T-cell (primary cell): ENCODE data around the gene MRPS12. TPM values are rescaled to one million over a fixed set of nuclear protein-coding genes. Genes with fewer than 3 reads are reported as not detected.

Experiments used
- ATAC-seq, 4 experiments: fragments of 200-7000 bp in 3 of 4; fragments of 150-1000 bp in 1 of 4; cut with Tn5 transposase; replicated peaks in 1 of 4; 1 replicate in 3 of 4; 2 replicates in 1 of 4; pipeline ENCODE4 v1.10.0; 2021; ENCODE audit warnings: moderate library complexity in 3 of 4, mild to moderate bottlenecking in 2 of 4, moderate number of reproducible peaks in 1 of 4
- CTCF ChIA-PET, 2 donors: fragments of 300-600 bp; sonication (Branson Sonifier 250); formaldehyde crosslinking; loops; one replicate each; lab custom pipeline; 2022; ENCODE audit warnings: antibody characterized with exemption in 2 of 2; lab: Charles Lee
- POLR2A ChIA-PET, 2 donors: fragments of 300-600 bp; sonication (Branson Sonifier 250); formaldehyde crosslinking; loops; one replicate each; lab custom pipeline; 2022; ENCODE audit warnings: antibody characterized with exemption in 2 of 2; lab: Charles Lee
- DNase-seq, 35 experiments: peaks; one replicate each; pipeline versions ENCODE4 v3.0.0 to v3.0.0-alpha.2; 2013 to 2023
- H3K27ac ChIP-seq: one replicate; pipeline ENCODE4 v1.5.1; 2013; ENCODE audit warnings: low read length
- H3K27me3 ChIP-seq, 2 experiments: replicated peaks in 1 of 2; 1 replicate in 1 of 2; 2 replicates in 1 of 2; pipeline versions ENCODE4 v1.6.1 to v1.7.0; 2013; ENCODE audit warnings: low read length in 1 of 2, mixed read lengths in 1 of 2; ENCODE audit not compliant: control insufficient read depth in 2 of 2, insufficient read depth in 2 of 2; ENCODE audit errors: extremely low read depth in 1 of 2
- H3K36me3 ChIP-seq, 2 donors: 1 replicate in 1 of 2; 2 replicates in 1 of 2; pipeline versions ENCODE4 v1.6.1 to v1.7.0; 2013; ENCODE audit warnings: low read length in 1 of 2; ENCODE audit not compliant: control insufficient read depth in 2 of 2, insufficient read depth in 1 of 2; ENCODE audit errors: extremely low read depth in 1 of 2
- H3K4me1 ChIP-seq, 2 experiments: 1 replicate in 1 of 2; 2 replicates in 1 of 2; pipeline versions ENCODE4 v1.6.1 to v1.7.0; 2013; ENCODE audit warnings: low read length in 2 of 2, mixed read lengths in 1 of 2; ENCODE audit not compliant: insufficient read depth in 2 of 2, control insufficient read depth in 1 of 2; ENCODE audit errors: extremely low read depth in 1 of 2
- H3K4me3 ChIP-seq, 2 donors: 1 replicate in 1 of 2; 2 replicates in 1 of 2; pipeline versions ENCODE4 v1.5.1 to v1.7.0; 2013; ENCODE audit warnings: mild to moderate bottlenecking in 2 of 2, low read length in 1 of 2, moderate library complexity in 1 of 2; ENCODE audit not compliant: control insufficient read depth in 1 of 2; ENCODE audit errors: extremely low read depth in 1 of 2
- H3K9me3 ChIP-seq: 2 replicates; pipeline ENCODE4 v1.7.0; 2013
- H3K27ac Mint-ChIP-seq, 2 donors: one replicate each; pipeline ENCODE4 v1.8.0; 2020 to 2021; ENCODE audit warnings: mild to moderate bottlenecking in 2 of 2, mixed read lengths in 2 of 2
- H3K27me3 Mint-ChIP-seq, 2 donors: one replicate each; pipeline ENCODE4 v1.8.0; 2021 to 2022; ENCODE audit warnings: mixed read lengths in 2 of 2
- H3K36me3 Mint-ChIP-seq: one replicate; pipeline ENCODE4 v1.8.0; 2021; ENCODE audit warnings: mixed read lengths
- H3K4me1 Mint-ChIP-seq, 3 donors: one replicate each; pipeline ENCODE4 v1.8.0; 2020 to 2022; ENCODE audit warnings: mixed read lengths in 3 of 3, mild to moderate bottlenecking in 1 of 3
- H3K4me3 Mint-ChIP-seq, 3 donors: one replicate each; pipeline ENCODE4 v1.8.0; 2020 to 2022; ENCODE audit warnings: mild to moderate bottlenecking in 3 of 3, mixed read lengths in 3 of 3, moderate library complexity in 3 of 3
- H3K9me3 Mint-ChIP-seq, 3 donors: one replicate each; pipeline ENCODE4 v1.8.0; 2020 to 2022; ENCODE audit warnings: mixed read lengths in 3 of 3
- WGBS: methylation state at CpG from one replicate; pipeline ENCODE4 v1.1.5; 2013; ENCODE audit warnings: missing lambda C conversion rate; ENCODE audit not compliant: insufficient coverage; 5-methylcytosine and 5-hydroxymethylcytosine counted together
- total RNA-seq, 35 experiments: library from RNA in 6 of 35; stranded (reverse) in 6 of 35; fragments of 120-200 nt in 1 of 35; gene quantifications; one replicate each; pipeline versions ENCODE4 v1.2.1 to v1.2.4 and lab custom pipeline; 2013 to 2026

Gene MRPS12
- total RNA-seq, 5 donors from 2014 or later (not counting 1 experiment from before 2014, with no cell fraction given): 17.3 to 35.1 (median 32.8) TPM

GRCh38 chr19:38929929-38930775 is 592 bp upstream of the MRPS12 start, which contains the start of gene SARS2:
Gene SARS2, minus strand, starts transcription at chr19:38930763. Its CDS starts 27 bp downstream, at chr19:38930736.
- peaks cover 0 to 5% (median 0%) of the 10 kb centered on the region in 3 donors for H3K9me3 Mint-ChIP-seq
- CTCF ChIA-PET: interaction anchor here (0.5 to 2.2 kb wide), 23 partner anchors 10 to 556 kb away, joined by 3 to 33 read pairs (median 5); partner anchors contain the start of genes ACTN4 (in 1 of the 2), ECH1 (in 1 of the 2), EIF3K (in 1 of the 2) and FAM98C (in 1 of the 2)

GRCh38 chr19:38931521-38931793 is 713 bp downstream of the MRPS12 start:
- DNase-seq (no peak), ATAC-seq (no peak)
- Mint-ChIP-seq H3K4me1 (peaks cover 34 to 50% (median 39%) of the 10 kb centered on the region in 3 donors), H3K27me3 (no peaks in the 10 kb centered on the region), H3K36me3 (peaks cover 26% of the 10 kb centered on the region), H3K9me3 (peaks cover 0 to 5% (median 4%) of the 10 kb centered on the region in 3 donors), H3K4me3 (peak overlapping the region; percentile 97 to 99 (median 97)), H3K27ac (peak overlapping the region; percentile 96 to 99)
- 0% methylated on average over 2 of the region's 8 CpGs for WGBS
- Histone ChIP-seq H3K4me1 (peaks cover 10 to 62% of the 10 kb centered on the region in 2 experiments), H3K27me3 (no peaks in the 10 kb centered on the region), H3K4me3 (peak overlapping the region; percentile 86 to 89), H3K36me3 (peaks cover 15 to 20% of the 10 kb centered on the region in 2 donors), H3K27ac (peak overlapping the region; percentile 86), H3K9me3 (no peaks in the 10 kb centered on the region)
- CTCF ChIA-PET: interaction anchor here in 1 of 2 donors (0.8 to 1.8 kb wide), 2 partner anchors 44 to 416 kb away, joined by 3 to 5 read pairs; no protein-coding TSS in a partner anchor
- POLR2A ChIA-PET: no interaction called here

More at GRCh38 chr19:38929929-38930775, 592 bp upstream of the MRPS12 start, which contains the start of gene SARS2:
- H3K27ac ChIP-seq: peak within 1 kb of the TSS; percentile 86
- H3K27ac Mint-ChIP-seq: peak within 1 kb of the TSS; percentile 96 to 99
- peaks cover 21% of the 10 kb centered on the region for H3K36me3 Mint-ChIP-seq
- peaks cover 10 to 74% of the 10 kb centered on the region in 2 experiments for H3K4me1 ChIP-seq
- no peaks in the 10 kb centered on the region for H3K27me3 ChIP-seq
- DNase-seq (peak in 32 of 35 experiments; percentile 84 to 98 (median 90)), ATAC-seq (peak; percentile 63 to 77 (median 70))
- H3K4me3 ChIP-seq: peak within 1 kb of the TSS; percentile 86 to 89
- WGBS: under 1% methylated on average over 45 of the region's 49 CpGs
- POLR2A ChIA-PET: interaction anchor here (0.5 to 2.3 kb wide), 5 partner anchors 24 to 542 kb away, joined by 4 to 23 read pairs (median 8); partner anchors contain the start of genes GGN (in 1 of the 2), NFKBIB (in 1 of the 2) and SIRT2 (in 1 of the 2)
- H3K27me3 Mint-ChIP-seq: no peaks in the 10 kb centered on the region
- peak within 1 kb of the TSS; percentile 97 to 99 (median 97) for H3K4me3 Mint-ChIP-seq
- peaks cover 15 to 20% of the 10 kb centered on the region in 2 donors for H3K36me3 ChIP-seq
- H3K4me1 Mint-ChIP-seq: peaks cover 34 to 53% (median 39%) of the 10 kb centered on the region in 3 donors
- no peaks in the 10 kb centered on the region for H3K9me3 ChIP-seq

GRCh38 chr19:38932425-38933179 is 1.9 kb downstream of the MRPS12 start:
- WGBS: 97% methylated on average over 27 of the region's 29 CpGs
- ChIA-PET POLR2A (interaction anchor here in 1 of 2 donors (0.6 kb wide), 1 partner anchor 262 kb away, joined by 4 read pairs; no protein-coding TSS in a partner anchor), CTCF (no interaction called here)
- ATAC-seq: no peak
- H3K27me3 ChIP-seq: no peaks in the 10 kb centered on the region
- Mint-ChIP-seq H3K4me3 (peak overlapping the region; percentile 41 to 59 (median 42)), H3K4me1 (peaks cover 34 to 49% (median 39%) of the 10 kb centered on the region in 3 donors), H3K27ac (peak overlapping the region in 1 of 2 donors; percentile 4), H3K27me3 (no peaks in the 10 kb centered on the region), H3K36me3 (peaks cover 24% of the 10 kb centered on the region), H3K9me3 (peaks cover 0 to 5% (median 4%) of the 10 kb centered on the region in 3 donors)
- peaks cover 15 to 20% of the 10 kb centered on the region in 2 donors for H3K36me3 ChIP-seq
- DNase-seq: peak in 16 of 35 experiments; percentile 6 to 67 (median 24)
- no peak overlapping the region for H3K4me3 ChIP-seq
- H3K4me1 ChIP-seq: peaks cover 10 to 50% of the 10 kb centered on the region in 2 experiments
- H3K27ac ChIP-seq: no peak overlapping the region
- no peaks in the 10 kb centered on the region for H3K9me3 ChIP-seq

GRCh38 chr19:38933544-38933943 is 2.8 kb downstream of the MRPS12 start:
- Mint-ChIP-seq H3K36me3 (peaks cover 20% of the 10 kb centered on the region), H3K4me1 (peaks cover 30 to 39% (median 36%) of the 10 kb centered on the region in 3 donors), H3K27me3 (no peaks in the 10 kb centered on the region), H3K4me3 (no peak overlapping the region), H3K27ac (no peak overlapping the region), H3K9me3 (peaks cover 0 to 5% (median 4%) of the 10 kb centered on the region in 3 donors)
- Histone ChIP-seq H3K27me3 (no peaks in the 10 kb centered on the region), H3K4me3 (no peak overlapping the region), H3K4me1 (peaks cover 10 to 42% of the 10 kb centered on the region in 2 experiments), H3K36me3 (peaks cover 15 to 20% of the 10 kb centered on the region in 2 donors), H3K27ac (no peak overlapping the region), H3K9me3 (no peaks in the 10 kb centered on the region)
- 77% methylated on average over 3 of the region's 4 CpGs for WGBS
- no peak for DNase-seq
- ChIA-PET CTCF (interaction anchor here (0.5 to 1.1 kb wide), 3 partner anchors 389 to 936 kb away, joined by 3 to 5 read pairs (median 4); partner anchors contain the start of gene FAM98C (in 1 of the 2)), POLR2A (no interaction called here)
- no peak for ATAC-seq

- H3K4me1 ChIP-seq: no peaks in the 10 kb centered on the region
- H3K36me3 ChIP-seq: no peaks in the 10 kb centered on the region
- no peak overlapping the region for H3K4me3 ChIP-seq
- DNase-seq: no peak
- Mint-ChIP-seq H3K36me3 (peaks cover 10% of the 10 kb centered on the region), H3K4me3 (no peak overlapping the region), H3K27ac (no peak overlapping the region), H3K9me3 (peaks cover 0 to 4% (median under 1%) of the 10 kb centered on the region in 3 donors), H3K27me3 (peaks cover 3 to 12% of the 10 kb centered on the region in 2 donors), H3K4me1 (peaks cover 5 to 13% (median 8%) of the 10 kb centered on the region in 3 donors)
- no peak overlapping the region for H3K27ac ChIP-seq
- peaks cover 0 to 12% of the 10 kb centered on the region in 2 experiments for H3K27me3 ChIP-seq
- ChIA-PET POLR2A (interaction anchor here in 1 of 2 donors (0.6 kb wide), 1 partner anchor 1994 kb away, joined by 3 read pairs; no protein-coding TSS in a partner anchor), CTCF (interaction anchor here in 1 of 2 donors (0.6 to 3.2 kb wide), 2 partner anchors 9 to 338 kb away, joined by 3 to 11 read pairs; partner anchors contain the start of genes MRPS12 and SARS2)
- WGBS: 49% methylated on average over 5 of the region's 5 CpGs
- ATAC-seq: no peak
- no peaks in the 10 kb centered on the region for H3K9me3 ChIP-seq
Measured at GRCh38 chr19:38939957-38940356, 9.2 kb downstream of the MRPS12 start.
